Neural progenitor cell (in vitro differentiated cells): ENCODE data around the gene PPP1R15B. TPM values are rescaled to one million over a fixed set of nuclear protein-coding genes. Genes with fewer than 3 reads are reported as not detected.

Experiments
- DNase-seq: peaks from one replicate; pipeline ENCODE4 v3.0.0-alpha.2; 2016; ENCODE audit warnings: low spot score
- H2AFZ ChIP-seq: fragments of 200-600 bp; sonication (generic); replicated peaks from 2 replicates; pipeline ENCODE4 v1.6.1; 2016; ENCODE audit warnings: antibody characterized with exemption
- H3F3A ChIP-seq: fragments of 200-600 bp; sonication (generic); 2 replicates; pipeline ENCODE4 v1.6.1; 2016; ENCODE audit warnings: antibody characterized with exemption, low read depth
- H3K27ac ChIP-seq: fragments of 200-600 bp; sonication (generic); 2 replicates; pipeline ENCODE4 v1.5.1; 2016; ENCODE audit warnings: mild to moderate bottlenecking
- H3K27me3 ChIP-seq: fragments of 200-600 bp; sonication (generic); 2 replicates; pipeline ENCODE4 v1.6.1; 2016; ENCODE audit warnings: mild to moderate bottlenecking, moderate library complexity
- H3K36me3 ChIP-seq: fragments of 200-600 bp; sonication (generic); 2 replicates; pipeline ENCODE4 v1.5.1; 2016
- H3K4me1 ChIP-seq: fragments of 200-600 bp; sonication (generic); 2 replicates; pipeline ENCODE4 v1.6.1; 2016; ENCODE audit warnings: mixed run types
- H3K4me2 ChIP-seq: fragments of 200-600 bp; sonication (generic); 2 replicates; pipeline ENCODE4 v1.6.1; 2016
- H3K4me3 ChIP-seq: fragments of 200-600 bp; sonication (generic); 2 replicates; pipeline ENCODE4 v1.5.1; 2016
- H3K79me2 ChIP-seq: fragments of 200-600 bp; sonication (generic); 2 replicates; pipeline ENCODE4 v1.6.1; 2016; ENCODE audit warnings: low read depth
- H3K9ac ChIP-seq: fragments of 200-600 bp; sonication (generic); 2 replicates; pipeline ENCODE4 v1.6.1; 2016
- H3K9me3 ChIP-seq: fragments of 200-600 bp; sonication (generic); 2 replicates; pipeline ENCODE4 v1.5.1; 2016; ENCODE audit warnings: low read depth
- H4K20me1 ChIP-seq: fragments of 200-600 bp; sonication (generic); 2 replicates; pipeline ENCODE4 v1.6.1; 2016; ENCODE audit warnings: low read depth
- H3K27ac Mint-ChIP-seq: 3 replicates; pipeline ENCODE4 v1.8.0; 2021; ENCODE audit warnings: mixed read lengths
- H3K27me3 Mint-ChIP-seq: 2 replicates; pipeline ENCODE4 v1.8.0; 2022; ENCODE audit warnings: low read depth, mild to moderate bottlenecking, inconsistent platforms, moderate library complexity, mixed read lengths; ENCODE audit not compliant: insufficient read depth
- H3K36me3 Mint-ChIP-seq: 3 replicates; pipeline ENCODE4 v1.8.0; 2021; ENCODE audit warnings: mixed read lengths
- H3K4me1 Mint-ChIP-seq: 3 replicates; pipeline ENCODE4 v1.8.0; 2021; ENCODE audit warnings: mixed read lengths
- H3K4me3 Mint-ChIP-seq: 3 replicates; pipeline ENCODE4 v1.8.0; 2021; ENCODE audit warnings: mild to moderate bottlenecking, moderate library complexity, mixed read lengths
- H3K9me3 Mint-ChIP-seq: 3 replicates; pipeline ENCODE4 v1.8.0; 2020; ENCODE audit warnings: mixed read lengths
- CTCF ChIP-seq: fragments of 200-600 bp; sonication (generic); IDR thresholded peaks from 2 replicates; pipeline ENCODE4 v1.5.1; 2017; ENCODE audit warnings: antibody characterized with exemption, mild to moderate bottlenecking
- EZH2 ChIP-seq: fragments of 200-600 bp; sonication (generic); IDR thresholded peaks from 2 replicates; pipeline ENCODE4 v1.6.1; 2017; ENCODE audit warnings: antibody characterized with exemption, mild to moderate bottlenecking, moderate library complexity
- EZH2phosphoT487 ChIP-seq: fragments of 200-600 bp; sonication (generic); IDR thresholded peaks from 2 replicates; pipeline ENCODE4 v1.6.1; 2017; ENCODE audit warnings: antibody characterized with exemption
- total RNA-seq: library from RNA; depleted of rRNA; stranded (reverse); fragments of >200 nt; gene quantifications from 2 replicates; pipeline ENCODE4 v1.2.3, GENCODE V29; 2015; ENCODE audit warnings: low replicate concordance

The PPP1R15B gene
- total RNA-seq, 1 donor from 2014 or later = 32.7 TPM

GRCh38 chr1:204362984-204363334 lies 48.7 kb downstream of the PPP1R15B start:
- Mint-ChIP-seq H3K4me3 (no peak overlapping the region), H3K36me3 (no peaks in the 10 kb centered on the region), H3K4me1 (peaks cover 45% of the 10 kb centered on the region), H3K9me3 (no peaks in the 10 kb centered on the region), H3K27me3 (peaks cover 17% of the 10 kb centered on the region), H3K27ac (peak overlapping the region; percentile 77)
- peak; percentile 38 for DNase-seq
- H3K79me2 ChIP-seq = no peaks in the 10 kb centered on the region
- H3K4me3 ChIP-seq = no peak overlapping the region
- peaks cover 21% of the 10 kb centered on the region for H3K4me1 ChIP-seq
- peak overlapping the region; percentile 73 for H3K4me2 ChIP-seq
- TF ChIP-seq EZH2 (no peak), EZH2phosphoT487 (no peak), CTCF (no peak)
- no peak overlapping the region for H3K27ac ChIP-seq
- H3K9me3 ChIP-seq = no peaks in the 10 kb centered on the region
- H2AFZ ChIP-seq = peak overlapping the region; percentile 96
- no peaks in the 10 kb centered on the region for H4K20me1 ChIP-seq
- H3K9ac ChIP-seq = no peak overlapping the region
- no peaks in the 10 kb centered on the region for H3K36me3 ChIP-seq
- peaks cover 23% of the 10 kb centered on the region for H3F3A ChIP-seq
- peaks cover 41% of the 10 kb centered on the region for H3K27me3 ChIP-seq

- peaks cover 12% of the 10 kb centered on the region for H3K27me3 Mint-ChIP-seq
- H3K9me3 Mint-ChIP-seq = no peaks in the 10 kb centered on the region
- Histone ChIP-seq H3K4me2 (no peak overlapping the region), H3K36me3 (no peaks in the 10 kb centered on the region), H2AFZ (no peak overlapping the region), H3K27me3 (peaks cover 41% of the 10 kb centered on the region), H3K9me3 (no peaks in the 10 kb centered on the region), H3K79me2 (no peaks in the 10 kb centered on the region), H4K20me1 (no peaks in the 10 kb centered on the region), H3K4me1 (peaks cover 31% of the 10 kb centered on the region), H3K9ac (no peak overlapping the region), H3F3A (peaks cover 27% of the 10 kb centered on the region), H3K27ac (no peak overlapping the region), H3K4me3 (no peak overlapping the region)
- H3K36me3 Mint-ChIP-seq = no peaks in the 10 kb centered on the region
- peak overlapping the region; percentile 25 for H3K4me3 Mint-ChIP-seq
- no peak for DNase-seq
- no peak for TF ChIP-seq EZH2phosphoT487
- TF ChIP-seq CTCF = no peak
- TF ChIP-seq EZH2 = no peak
- H3K4me1 Mint-ChIP-seq = peaks cover 57% of the 10 kb centered on the region
- H3K27ac Mint-ChIP-seq = peak overlapping the region; percentile 91
These were observed 49.8 kb downstream of the PPP1R15B start for GRCh38 chr1:204361781-204362180.

GRCh38 chr1:204361341-204361771 lies 50.3 kb downstream of the PPP1R15B start:
- H3K4me3 ChIP-seq = no peak overlapping the region
- no peaks in the 10 kb centered on the region for H3K9me3 Mint-ChIP-seq
- no peak for DNase-seq
- no peak overlapping the region for H3K4me3 Mint-ChIP-seq
- H3K4me1 Mint-ChIP-seq = peaks cover 58% of the 10 kb centered on the region
- H3K9me3 ChIP-seq = no peaks in the 10 kb centered on the region
- peak overlapping the region; percentile 75 for H3K27ac Mint-ChIP-seq
- no peak overlapping the region for H3K4me2 ChIP-seq
- no peak overlapping the region for H2AFZ ChIP-seq
- peaks cover 41% of the 10 kb centered on the region for H3K27me3 ChIP-seq
- peaks cover 27% of the 10 kb centered on the region for H3F3A ChIP-seq
- no peak overlapping the region for H3K9ac ChIP-seq
- no peaks in the 10 kb centered on the region for H3K79me2 ChIP-seq
- no peaks in the 10 kb centered on the region for H4K20me1 ChIP-seq
- H3K27me3 Mint-ChIP-seq = peaks cover 10% of the 10 kb centered on the region
- H3K36me3 ChIP-seq = no peaks in the 10 kb centered on the region
- TF ChIP-seq CTCF = no peak
- TF ChIP-seq EZH2 = no peak
- no peak for TF ChIP-seq EZH2phosphoT487
- no peak overlapping the region for H3K27ac ChIP-seq
- peaks cover 31% of the 10 kb centered on the region for H3K4me1 ChIP-seq
- H3K36me3 Mint-ChIP-seq = no peaks in the 10 kb centered on the region
